Retinal pigment epithelial cell (primary cell): ENCODE data around the gene NKAPD1.
A peak's percentile ranks its signal among the peaks of the same experiment; 100 is the strongest.
"Not testable (repeated sequence)": the region's sequence is repeated elsewhere in the genome, so short reads cannot be mapped to it uniquely, and the experiment has no call there.

Experiments
- DNase-seq: peaks from one replicate; pipeline ENCODE4 v3.0.0-alpha.2; 2010; ENCODE audit warnings: low read depth
- H3K4me3 ChIP-seq: 2 replicates; pipeline ENCODE4 v1.5.1; 2011; ENCODE audit warnings: mild to moderate bottlenecking, low read length, control low read depth, moderate library complexity
- CTCF ChIP-seq: conservative IDR thresholded peaks from 2 replicates; pipeline ENCODE4 v1.5.1; 2011; ENCODE audit warnings: low read depth, low read length, control low read depth, inconsistent platforms

The NKAPD1 gene

GRCh38 chr11:112057170-112057569, 16.9 kb upstream of the NKAPD1 start:
- no peak for TF ChIP-seq CTCF
- no peak overlapping the region for H3K4me3 ChIP-seq
- no peak for DNase-seq

GRCh38 chr11:112058103-112058502, 16.0 kb upstream of the NKAPD1 start:
- DNase-seq, result no peak
- no peak overlapping the region for H3K4me3 ChIP-seq
- TF ChIP-seq CTCF, result no peak

- H3K4me3 ChIP-seq, result no peak overlapping the region
- DNase-seq, result no peak
- TF ChIP-seq CTCF, result no peak
Observed at GRCh38 chr11:112062923-112063322, 11.2 kb upstream of the NKAPD1 start.

- DNase-seq, result no peak
- TF ChIP-seq CTCF, result no peak
- no peak overlapping the region for H3K4me3 ChIP-seq
Observed at GRCh38 chr11:112082729-112083128, 8.6 kb downstream of the NKAPD1 start.

GRCh38 chr11:112085822-112086421, 11.8 kb downstream of the NKAPD1 start:
- peak overlapping the region; percentile 98 for H3K4me3 ChIP-seq
- TF ChIP-seq CTCF, result no peak
- no peak for DNase-seq

GRCh38 chr11:112086422-112087191, 12.5 kb downstream of the NKAPD1 start, which contains the start of the genes SDHD and TIMM8B:
SDHD (plus strand) TSS chr11:112086873; CDS start chr11:112086908, 35 bp downstream.
TIMM8B (minus strand) TSS chr11:112086756; CDS start chr11:112086723, 33 bp downstream.
- H3K4me3 ChIP-seq, result peak within 1 kb of the TSS; percentile 98
- peak; percentile 85 for DNase-seq
- TF ChIP-seq CTCF, result peak; percentile 42

- DNase-seq, result no peak
- TF ChIP-seq CTCF, result no peak
- peak overlapping the region; percentile 98 for H3K4me3 ChIP-seq
Observed at GRCh38 chr11:112087212-112087611, 13.1 kb downstream of the NKAPD1 start.

GRCh38 chr11:112095302-112095701, 21.2 kb downstream of the NKAPD1 start:
- not testable (repeated sequence) for H3K4me3 ChIP-seq, DNase-seq
